Posterior cingulate gyrus (tissue), 11 donors: ENCODE measurements around the gene PIERCE2.
"Not testable (repeated sequence)": the region's sequence is repeated elsewhere in the genome, so short reads cannot be mapped to it uniquely, and the experiment has no call there.

Experiments used
- DNase-seq, 10 donors: peaks; one replicate each; pipeline versions ENCODE4 v3.0.0 to v3.0.0-alpha.2; 2020 to 2021; ENCODE audit warnings: mixed read lengths in 3 of 10
- intact Hi-C: fragments of 100-400 bp; cut with DNase I; formaldehyde crosslinking; loops from one replicate; pipeline ENCODE4 v1.15.1; 2023

PIERCE2 gene

GRCh38 chr15:55408012-55408928, at the start of gene PIERCE2, which contains the start of gene CCPG1:
Gene PIERCE2 (plus strand): TSS chr15:55408495. CDS start chr15:55408769, 274 bp downstream.
Gene CCPG1 (minus strand): TSS chr15:55408359. CDS start chr15:55389424, 18,935 bp downstream.
- intact Hi-C loops: loop anchor here (5.0 kb wide), 1 partner anchor 91 kb away; the partner anchor contains the start of genes PIGB and PIGBOS1
- peak; percentile 78 to 98 (median 91) for DNase-seq

DNA sequence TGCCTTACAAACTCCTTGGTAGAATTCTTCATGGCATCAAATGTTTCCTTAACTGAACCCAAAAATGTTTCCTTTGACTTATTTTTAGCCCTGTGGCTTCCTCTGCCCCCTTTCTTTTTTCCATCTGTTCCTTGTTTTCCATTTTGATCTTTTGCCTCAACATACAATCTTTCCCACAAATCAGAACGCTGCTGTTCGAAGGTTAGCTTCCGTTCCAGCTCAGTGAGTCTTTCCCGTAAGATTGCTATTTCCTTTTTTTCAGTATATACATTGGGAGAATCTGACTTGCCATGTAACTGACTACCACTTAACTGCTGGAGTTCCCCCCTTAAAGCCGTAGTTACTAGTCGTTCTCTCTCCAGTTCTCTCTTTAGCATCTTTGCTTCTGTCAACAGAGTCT, 48.0 kb upstream of the PIERCE2 start:
- intact Hi-C loops: no loop called here
- no peak for DNase-seq

DNA sequence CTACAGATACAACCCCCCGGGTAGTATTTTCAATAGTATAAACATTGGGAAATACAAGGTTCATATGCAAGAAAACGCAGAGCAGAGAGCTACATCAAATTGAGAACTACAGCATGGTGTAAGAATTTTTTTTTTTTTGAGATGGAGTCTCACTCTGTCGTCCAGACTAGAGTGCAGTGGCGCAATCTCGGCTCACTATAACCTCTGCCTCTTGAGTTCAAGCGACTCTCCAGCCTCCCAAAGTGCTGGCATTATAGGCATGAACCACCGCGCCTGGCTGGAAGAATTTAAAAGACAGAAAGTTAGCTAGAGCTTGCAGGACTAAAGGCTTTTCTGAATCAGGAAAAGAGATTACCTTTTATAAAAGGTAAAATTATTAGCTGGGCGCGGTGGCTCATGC, 47.2 kb upstream of the PIERCE2 start:
- DNase-seq: no peak
- intact Hi-C loops: no loop called here

- intact Hi-C loops: no loop called here
Observed at GRCh38 chr15:55362641-55363040, 45.7 kb upstream of the PIERCE2 start.

DNA sequence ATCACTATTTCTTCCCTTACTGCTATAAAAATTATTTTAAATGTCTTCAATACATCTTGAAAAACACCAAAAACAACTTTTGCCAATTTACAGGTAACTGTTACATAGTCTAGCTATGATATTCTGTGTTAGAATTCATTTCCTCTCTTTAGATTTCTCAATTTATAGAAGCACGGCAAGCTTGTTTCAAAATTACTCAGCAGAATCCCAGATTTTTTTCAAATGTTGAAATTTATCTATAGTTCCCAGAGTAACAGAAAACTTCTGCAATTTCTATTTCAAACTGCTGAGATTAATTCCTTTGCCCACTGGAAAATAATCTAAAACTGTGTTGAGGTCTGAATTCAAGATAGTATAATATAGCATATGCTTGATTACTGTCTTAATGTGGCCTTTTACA, 41.3 kb upstream of the PIERCE2 start:
- intact Hi-C loops: no loop called here
- no peak for DNase-seq

More at GRCh38 chr15:55362641-55363040, 45.7 kb upstream of the PIERCE2 start:
- DNase-seq: no peak

DNA sequence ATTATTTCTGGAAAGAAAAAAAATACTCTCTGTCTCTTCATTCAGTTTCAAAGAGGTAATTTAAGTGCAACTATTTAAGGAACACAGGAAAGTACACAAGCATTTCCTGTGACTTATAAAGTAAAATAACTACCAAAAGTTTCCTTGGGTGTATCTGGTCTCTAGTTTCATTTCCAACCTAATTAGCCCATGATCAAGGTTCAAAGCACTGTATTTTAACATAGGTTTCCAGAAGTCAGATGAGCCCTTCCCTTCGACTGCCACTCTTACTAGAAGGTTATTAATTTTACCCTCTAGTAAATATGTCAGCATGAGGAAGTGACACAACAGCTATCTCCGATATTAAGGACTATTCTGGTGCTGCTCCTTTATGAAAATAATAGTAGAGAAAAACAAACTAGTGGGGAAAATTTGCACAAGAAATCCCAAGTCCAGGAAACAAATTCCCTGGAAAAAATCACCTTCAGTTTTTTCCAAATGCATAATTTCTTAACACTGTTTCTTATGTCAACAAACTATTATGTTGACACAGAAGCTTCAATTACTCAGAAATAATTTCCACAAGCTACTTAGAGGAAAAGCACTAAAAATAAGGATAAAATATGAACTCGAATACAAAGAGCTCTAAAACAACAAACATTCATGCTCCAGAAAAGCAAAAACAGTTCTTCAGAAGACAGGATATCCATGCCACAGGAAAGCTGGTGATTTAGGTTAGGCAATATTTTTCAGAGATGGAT, 35.4 kb upstream of the PIERCE2 start:
- intact Hi-C loops: no loop called here
- DNase-seq: no peak

DNA sequence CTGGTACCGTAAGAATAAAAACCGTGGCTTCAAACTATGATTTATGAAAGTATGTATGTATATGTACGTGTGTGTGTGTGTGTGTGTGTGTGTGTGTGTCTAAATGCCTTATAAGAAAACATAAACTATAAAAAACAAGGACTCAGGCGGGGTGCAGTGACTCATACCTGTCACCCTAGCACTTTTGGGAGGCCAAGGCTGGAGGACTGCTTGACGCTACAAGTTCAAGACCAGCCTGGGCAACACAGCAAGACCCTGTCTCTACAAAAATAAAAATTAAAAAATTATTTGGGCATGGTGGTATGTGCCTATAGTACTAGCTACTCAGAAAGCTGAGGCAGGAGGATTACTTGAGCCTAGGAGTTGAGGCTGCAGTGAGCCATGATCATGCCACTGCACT, 29.2 kb upstream of the PIERCE2 start:
- intact Hi-C loops: no loop called here
- no peak for DNase-seq

GRCh38 chr15:55381595-55381994, 26.7 kb upstream of the PIERCE2 start:
- no peak for DNase-seq
- intact Hi-C loops: no loop called here

GRCh38 chr15:55383687-55384086, 24.6 kb upstream of the PIERCE2 start:
- intact Hi-C loops: no loop called here
- no peak for DNase-seq

DNA sequence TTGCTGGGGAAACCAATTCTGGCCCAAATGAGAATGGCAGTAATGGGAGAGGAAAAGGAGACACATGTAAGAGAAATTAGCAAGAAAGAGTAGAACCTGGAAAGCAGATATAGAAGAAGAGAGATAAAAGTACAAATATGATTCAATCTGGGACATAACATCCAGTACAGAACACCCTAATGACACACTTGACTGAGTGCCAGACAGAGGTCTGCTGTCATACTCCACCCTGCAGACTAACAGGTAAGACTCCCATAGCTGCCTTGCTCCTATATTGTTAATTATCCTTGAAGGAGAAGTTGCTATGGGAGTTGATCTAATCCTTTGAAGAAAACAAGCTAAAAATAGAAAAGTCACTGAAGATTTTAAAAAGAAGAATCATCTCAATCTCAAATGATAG, 21.3 kb upstream of the PIERCE2 start:
- intact Hi-C loops: no loop called here
- DNase-seq: no peak

GRCh38 chr15:55389264-55389607, 19.1 kb upstream of the PIERCE2 start:
- DNase-seq: no peak
- intact Hi-C loops: no loop called here

DNA sequence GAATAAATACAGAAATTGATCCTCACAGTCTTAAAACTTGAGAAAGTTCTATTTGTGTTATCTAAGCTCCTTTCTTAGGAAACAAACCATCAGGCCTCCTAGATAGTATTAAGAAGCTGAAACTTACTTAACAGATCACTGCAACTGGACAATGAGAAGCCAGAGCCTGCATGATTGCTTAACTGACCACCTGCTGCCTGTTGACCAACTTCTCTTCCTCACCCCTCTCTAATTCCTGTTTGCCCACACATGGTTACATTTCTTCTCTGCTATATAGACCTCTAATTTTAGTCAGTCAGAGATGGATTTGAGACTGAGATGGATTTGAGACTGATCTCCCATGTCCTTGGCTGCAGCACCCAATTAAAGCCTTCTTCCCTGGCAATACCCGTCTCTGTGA, 13.6 kb upstream of the PIERCE2 start:
- no peak for DNase-seq
- intact Hi-C loops: no loop called here

DNA sequence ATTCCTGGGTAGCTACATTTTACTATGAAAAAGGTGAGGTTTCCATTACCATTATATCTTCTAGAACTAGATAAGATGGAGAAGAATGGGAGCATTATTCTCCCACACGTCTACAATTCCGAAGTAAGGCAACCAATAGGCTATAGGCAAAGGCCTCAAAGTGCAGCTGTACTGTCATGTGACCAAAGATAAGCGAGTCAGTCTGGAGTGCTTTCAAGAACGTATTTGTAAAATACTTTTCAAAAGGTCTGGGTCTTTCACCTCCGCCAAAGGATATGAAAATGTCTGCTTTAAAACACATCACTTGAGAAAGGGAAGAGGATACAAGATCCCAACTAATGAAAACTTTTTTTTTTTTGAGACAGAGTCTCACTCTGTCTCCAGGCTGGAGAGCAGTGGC, 10.1 kb upstream of the PIERCE2 start:
- intact Hi-C loops: no loop called here

GRCh38 chr15:55400050-55400449, 8.2 kb upstream of the PIERCE2 start:
- intact Hi-C loops: not testable (repeated sequence)

More for the DNA sequence above, 10.1 kb upstream of the PIERCE2 start:
- no peak for DNase-seq

GRCh38 chr15:55401786-55402246, 6.5 kb upstream of the PIERCE2 start:
- intact Hi-C loops: no loop called here

More at GRCh38 chr15:55400050-55400449, 8.2 kb upstream of the PIERCE2 start:
- not testable (repeated sequence) for DNase-seq

GRCh38 chr15:55402707-55403106, 5.6 kb upstream of the PIERCE2 start:
- DNase-seq: no peak
- intact Hi-C loops: no loop called here

More at GRCh38 chr15:55401786-55402246, 6.5 kb upstream of the PIERCE2 start:
- DNase-seq: no peak

GRCh38 chr15:55403531-55403930, 4.8 kb upstream of the PIERCE2 start:
- intact Hi-C loops: no loop called here
- no peak for DNase-seq

- no peak for DNase-seq
- intact Hi-C loops: loop anchor here (5.0 kb wide), 1 partner anchor 90 kb away; the partner anchor contains the start of genes PIGB and PIGBOS1
Observed at GRCh38 chr15:55407498-55408011, 740 bp upstream of the PIERCE2 start.

- intact Hi-C loops: loop anchor here (5.0 kb wide), 1 partner anchor 92 kb away; the partner anchor contains the start of genes PIGB and PIGBOS1
- not testable (repeated sequence) for DNase-seq
Observed at GRCh38 chr15:55408976-55409375, 681 bp downstream of the PIERCE2 start.

DNA sequence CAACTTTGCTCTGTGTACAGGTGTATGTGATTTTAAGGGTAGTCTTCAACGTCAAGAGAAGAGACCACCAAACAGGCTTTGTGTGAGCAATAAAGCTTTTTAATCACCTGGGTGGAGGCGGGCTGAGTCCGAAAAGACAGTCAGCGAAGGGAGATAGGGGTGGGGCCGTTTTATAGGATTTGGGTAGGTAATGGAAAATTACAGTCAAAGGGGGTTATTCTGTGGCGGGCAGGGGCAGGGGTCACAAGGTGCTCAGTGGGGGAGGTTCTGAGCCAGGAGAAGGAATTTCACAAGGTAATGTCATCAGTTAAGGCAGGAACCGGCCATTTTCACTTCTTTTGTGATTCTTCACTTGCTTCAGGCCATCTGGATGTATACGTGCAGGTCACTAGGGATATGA, 9.4 kb downstream of the PIERCE2 start:
- intact Hi-C loops, DNase-seq: not testable (repeated sequence)
